ENCODE results near the gene TMSB15B.
"Not testable (repeated sequence)": the region's sequence is repeated elsewhere in the genome, so short reads cannot be mapped to it uniquely, and the experiment has no call there.

Gene TMSB15B

DNA sequence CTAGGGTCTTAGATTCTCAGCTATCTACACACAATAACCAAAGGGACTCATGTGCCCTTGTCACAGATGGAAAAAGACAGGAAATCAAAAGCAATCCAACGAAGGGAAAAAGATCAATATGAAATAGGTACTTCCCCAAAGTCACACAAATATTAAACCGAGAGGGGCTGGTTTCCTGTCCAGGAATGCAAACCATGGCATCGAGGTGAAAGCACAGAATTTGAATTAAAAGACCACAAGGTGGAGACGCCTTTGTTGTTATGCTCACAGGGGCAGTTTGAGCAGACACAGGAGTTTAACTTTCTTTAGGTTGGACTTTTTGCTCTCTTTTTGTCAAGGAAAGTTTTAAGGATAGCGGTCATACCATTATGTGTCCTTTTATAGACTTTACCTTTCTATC, 36.8 kb downstream of the TMSB15B start:
- DNase-seq (ENCODE audit: low read depth): no peak
- TF ChIP-seq, protein P1, sequence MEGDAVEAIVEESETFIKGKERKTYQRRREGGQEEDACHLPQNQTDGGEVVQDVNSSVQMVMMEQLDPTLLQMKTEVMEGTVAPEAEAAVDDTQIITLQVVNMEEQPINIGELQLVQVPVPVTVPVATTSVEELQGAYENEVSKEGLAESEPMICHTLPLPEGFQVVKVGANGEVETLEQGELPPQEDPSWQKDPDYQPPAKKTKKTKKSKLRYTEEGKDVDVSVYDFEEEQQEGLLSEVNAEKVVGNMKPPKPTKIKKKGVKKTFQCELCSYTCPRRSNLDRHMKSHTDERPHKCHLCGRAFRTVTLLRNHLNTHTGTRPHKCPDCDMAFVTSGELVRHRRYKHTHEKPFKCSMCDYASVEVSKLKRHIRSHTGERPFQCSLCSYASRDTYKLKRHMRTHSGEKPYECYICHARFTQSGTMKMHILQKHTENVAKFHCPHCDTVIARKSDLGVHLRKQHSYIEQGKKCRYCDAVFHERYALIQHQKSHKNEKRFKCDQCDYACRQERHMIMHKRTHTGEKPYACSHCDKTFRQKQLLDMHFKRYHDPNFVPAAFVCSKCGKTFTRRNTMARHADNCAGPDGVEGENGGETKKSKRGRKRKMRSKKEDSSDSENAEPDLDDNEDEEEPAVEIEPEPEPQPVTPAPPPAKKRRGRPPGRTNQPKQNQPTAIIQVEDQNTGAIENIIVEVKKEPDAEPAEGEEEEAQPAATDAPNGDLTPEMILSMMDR (IDR thresholded peaks at IDR 0.05; ENCODE audit: low read depth, low read length, missing control alignments): no peak
- H3K4me3 ChIP-seq (ENCODE audit: low read depth, low read length): no peak overlapping the region

DNA sequence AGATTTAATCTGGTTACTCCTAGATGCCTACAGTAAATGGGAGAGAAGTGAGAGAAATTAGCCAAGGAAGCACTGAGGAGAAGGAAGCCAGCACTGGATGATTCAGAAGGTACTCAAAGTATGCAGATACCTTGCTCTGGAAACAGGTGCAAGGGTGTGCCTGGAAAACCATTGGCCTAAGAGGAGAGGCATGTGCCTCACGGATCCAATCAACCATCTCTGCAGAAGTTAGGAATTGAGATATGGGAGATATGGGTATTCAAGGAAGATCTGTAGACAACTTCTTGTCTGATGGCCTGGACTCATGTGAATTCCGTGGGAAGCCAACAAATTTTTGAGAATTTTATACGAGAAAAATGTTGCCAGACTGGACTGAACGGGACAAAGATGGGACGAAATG, 46.4 kb downstream of the TMSB15B start:
- DNase-seq (ENCODE audit: low read depth): no peak
- H3K4me3 ChIP-seq (ENCODE audit: low read depth, low read length): no peak overlapping the region
- TF ChIP-seq, protein P1 (IDR thresholded peaks at IDR 0.05; ENCODE audit: low read depth, low read length, missing control alignments): no peak
- in situ Hi-C loops (cut with HindIII; ENCODE audit: low sequenced_read_pairs): no loop called here

More for the DNA sequence above, 36.8 kb downstream of the TMSB15B start:
- in situ Hi-C loops (cut with HindIII; ENCODE audit: low sequenced_read_pairs): no loop called here

DNA sequence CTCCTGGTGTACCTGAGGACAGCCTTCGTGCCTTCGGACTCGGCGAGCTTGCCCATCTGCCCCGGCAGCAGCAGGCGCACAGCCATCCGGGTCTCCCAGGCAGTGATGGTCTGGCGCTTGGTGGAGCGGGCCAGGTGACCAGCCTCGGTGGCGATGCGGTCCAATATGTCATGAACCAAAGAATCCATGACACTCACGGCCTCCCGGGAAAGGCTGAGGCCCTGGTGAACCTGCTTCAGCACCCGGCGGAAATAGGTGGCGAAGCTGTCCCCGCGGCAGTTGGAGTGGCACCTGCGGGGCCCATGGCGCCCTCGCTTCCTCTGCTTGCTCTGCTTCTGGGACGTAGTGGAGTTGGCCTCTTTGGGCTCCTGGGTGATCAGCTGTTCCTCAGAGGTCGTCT, 50.7 kb downstream of the TMSB15B start:
- no peak for DNase-seq (ENCODE audit: low read depth)
- in situ Hi-C loops (cut with HindIII; ENCODE audit: low sequenced_read_pairs): no loop called here
- H3K4me3 ChIP-seq (ENCODE audit: low read depth, low read length): no peak overlapping the region
- TF ChIP-seq, protein P1 (IDR thresholded peaks at IDR 0.05; ENCODE audit: low read depth, low read length, missing control alignments): no peak

DNA sequence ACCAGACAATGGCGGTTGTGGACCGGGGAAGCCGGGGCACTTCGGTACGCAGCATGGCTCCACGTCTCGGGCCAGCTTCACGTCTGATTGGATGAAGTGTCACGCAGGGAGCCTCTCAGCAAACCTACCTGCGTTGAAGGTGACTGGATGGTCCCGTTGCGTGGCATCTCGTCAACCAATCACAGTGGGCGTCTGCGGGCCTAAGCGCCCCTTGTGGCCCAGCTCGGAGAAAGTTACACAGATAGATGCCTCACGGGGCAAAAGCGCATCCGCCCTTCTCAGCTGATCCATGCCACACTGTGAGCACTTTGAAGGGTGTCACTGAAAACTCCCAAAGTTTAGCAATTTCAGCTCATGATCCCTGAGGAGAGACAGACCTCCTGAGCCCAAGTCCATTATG, 51.2 kb downstream of the TMSB15B start, which contains the start of gene H2BW1:
H2BW1 (minus strand) TSS at position 103 of the 400 bp plus-strand sequence. CDS start 132 bp downstream, outside the sequence.
- DNase-seq (ENCODE audit: low read depth): no peak
- in situ Hi-C loops (cut with HindIII; ENCODE audit: low sequenced_read_pairs): no loop called here
- TF ChIP-seq, protein P1 (IDR thresholded peaks at IDR 0.05; ENCODE audit: low read depth, low read length, missing control alignments): no peak
- no peak within 1 kb of the TSS for H3K4me3 ChIP-seq (ENCODE audit: low read depth, low read length)

DNA sequence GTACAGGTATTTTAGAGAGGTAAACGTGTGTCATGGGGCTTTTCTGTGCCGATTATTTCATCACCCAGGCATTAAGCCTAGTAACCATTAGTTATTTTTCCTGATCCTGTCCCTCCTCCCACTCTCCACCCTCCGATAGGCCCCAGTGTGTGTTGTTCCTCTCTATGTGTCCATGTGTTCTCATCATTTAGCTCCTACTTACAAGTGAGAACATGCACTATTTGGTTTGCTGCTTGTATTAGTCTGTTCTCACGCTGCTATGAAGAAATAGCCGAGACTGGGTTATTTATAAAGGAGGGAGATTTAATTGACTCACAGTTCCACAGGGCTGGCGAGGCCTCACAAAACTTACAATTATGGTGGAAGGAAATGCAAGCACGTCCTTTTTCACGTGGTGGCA, 53.1 kb downstream of the TMSB15B start:
- in situ Hi-C loops (cut with HindIII; ENCODE audit: low sequenced_read_pairs); DNase-seq (ENCODE audit: low read depth): not testable (repeated sequence)

More for the DNA sequence above, 53.1 kb downstream of the TMSB15B start:
- not testable (repeated sequence) for H3K4me3 ChIP-seq (ENCODE audit: low read depth, low read length)

Data from astrocyte of the cerebellum (primary cell).